IMR-90 (cell line): ENCODE data around the gene ALOX12B. TPM values are rescaled to one million over a fixed set of nuclear protein-coding genes. Genes with fewer than 3 reads are reported as not detected.

Experiments
- ATAC-seq: fragments of 200-7000 bp; cut with Tn5 transposase; 2 replicates; pipeline ENCODE4 v1.9.1; 2020; ENCODE audit warnings: low read depth, mild to moderate bottlenecking, moderate library complexity
- BruUV-seq: library from RNA; stranded (reverse); fragments of 400-500 nt; replicated peaks from 2 replicates; lab custom pipeline; 2021; lab: Mats Ljungman, UMichigan
- CTCF ChIA-PET: fragments of 300-600 bp; formaldehyde crosslinking; extraction: SDS; loops from one replicate; lab custom pipeline; 2021; ENCODE audit warnings: antibody characterized with exemption; lab: Yijun Ruan, JAX
- POLR2A ChIA-PET: fragments of 300-600 bp; sonication (Branson Sonifier 250); formaldehyde crosslinking; loops from one replicate; lab custom pipeline; 2022; ENCODE audit warnings: antibody characterized with exemption; ENCODE audit not compliant: unreplicated experiment; lab: Charles Lee
- DNase-seq: peaks from one replicate; pipeline ENCODE4 v3.0.0; 2013
- H2AFZ ChIP-seq: replicated peaks from 2 replicates; pipeline ENCODE3; 2013; ENCODE audit warnings: low read length, mild to moderate bottlenecking; ENCODE audit not compliant: poor library complexity
- H2AK5ac ChIP-seq: 2 replicates; pipeline ENCODE4 v1.6.1; 2013; ENCODE audit warnings: low read depth, low read length, inconsistent platforms
- H2AK9ac ChIP-seq: replicated peaks from 2 replicates; pipeline ENCODE3; 2013; ENCODE audit warnings: mild to moderate bottlenecking, low read depth, low read length, moderate library complexity; ENCODE audit not compliant: poor library complexity
- H2BK120ac ChIP-seq: 2 replicates; pipeline ENCODE4 v1.6.1; 2013; ENCODE audit warnings: low read depth, low read length, inconsistent platforms
- H2BK15ac ChIP-seq: 3 replicates; pipeline ENCODE4 v1.6.1; 2013; ENCODE audit warnings: low read depth, low read length, inconsistent platforms
- H2BK20ac ChIP-seq: 2 replicates; pipeline ENCODE4 v1.6.1; 2013; ENCODE audit warnings: low read depth, mild to moderate bottlenecking, inconsistent platforms, low read length, moderate library complexity
- H2BK5ac ChIP-seq: 2 replicates; pipeline ENCODE4 v1.6.1; 2013; ENCODE audit warnings: mild to moderate bottlenecking, low read depth, low read length, inconsistent platforms; ENCODE audit not compliant: poor library complexity, severe bottlenecking
- H3K14ac ChIP-seq: replicated peaks from 2 replicates; pipeline ENCODE4 v1.6.1; 2013; ENCODE audit warnings: low read depth, low read length, inconsistent platforms
- H3K18ac ChIP-seq: 2 replicates; pipeline ENCODE4 v1.6.1; 2013; ENCODE audit warnings: low read depth, low read length, control low read depth
- H3K23ac ChIP-seq: 2 replicates; pipeline ENCODE4 v1.6.1; 2013; ENCODE audit warnings: low read depth, low read length, inconsistent platforms
- H3K27ac ChIP-seq: 2 replicates; pipeline ENCODE4 v1.5.1; 2013; ENCODE audit warnings: mild to moderate bottlenecking, control low read depth, low read length; ENCODE audit not compliant: insufficient read depth
- H3K27me3 ChIP-seq: 2 replicates; pipeline ENCODE4 v1.6.1; 2013; ENCODE audit warnings: low read length; ENCODE audit not compliant: control insufficient read depth, insufficient read depth
- H3K36me3 ChIP-seq: 2 replicates; pipeline ENCODE4 v1.6.1; 2013; ENCODE audit warnings: low read length, mixed read lengths; ENCODE audit not compliant: control insufficient read depth, insufficient read depth
- H3K4ac ChIP-seq: 2 replicates; pipeline ENCODE4 v1.6.1; 2013; ENCODE audit warnings: low read depth, low read length, inconsistent platforms
- H3K4me1 ChIP-seq: 2 replicates; pipeline ENCODE4 v1.6.1; 2013; ENCODE audit warnings: low read length, mixed read lengths; ENCODE audit not compliant: control insufficient read depth, insufficient read depth
- H3K4me2 ChIP-seq: 2 replicates; pipeline ENCODE4 v1.6.1; 2013; ENCODE audit warnings: low read depth, mild to moderate bottlenecking, control low read depth, low read length, moderate library complexity
- H3K4me3 ChIP-seq: 2 replicates; pipeline ENCODE4 v1.5.1; 2013; ENCODE audit warnings: low read depth, mild to moderate bottlenecking, control low read depth, low read length, moderate library complexity; ENCODE audit not compliant: insufficient read depth
- H3K56ac ChIP-seq: 2 replicates; pipeline ENCODE4 v1.6.1; 2013; ENCODE audit warnings: low read length, inconsistent platforms; ENCODE audit not compliant: insufficient read depth; ENCODE audit errors: extremely low read depth
- H3K79me1 ChIP-seq, 2 experiments: 2 replicates each; pipeline ENCODE4 v1.6.1; 2013; ENCODE audit warnings: low read length in 2 of 2, inconsistent platforms in 1 of 2, low read depth in 1 of 2
- H3K9ac ChIP-seq: 2 replicates; pipeline ENCODE4 v1.6.1; 2013; ENCODE audit warnings: low read depth, low read length, control low read depth
- H3K9me1 ChIP-seq: 2 replicates; pipeline ENCODE4 v1.6.1; 2013; ENCODE audit warnings: low read length, inconsistent platforms; ENCODE audit not compliant: insufficient read depth
- H3K9me3 ChIP-seq: 2 replicates; pipeline ENCODE4 v1.6.1; 2013; ENCODE audit warnings: low read length; ENCODE audit not compliant: control insufficient read depth, insufficient read depth
- H4K20me1 ChIP-seq: 2 replicates; pipeline ENCODE4 v1.6.1; 2013; ENCODE audit warnings: low read length, inconsistent platforms; ENCODE audit not compliant: insufficient read depth
- H4K5ac ChIP-seq: 2 replicates; pipeline ENCODE4 v1.6.1; 2013; ENCODE audit warnings: mild to moderate bottlenecking, low read depth, low read length, control low read depth
- H4K8ac ChIP-seq, 2 experiments: 2 replicates each; pipeline ENCODE4 v1.6.1; 2013; ENCODE audit warnings: low read depth in 2 of 2, low read length in 2 of 2, control low read depth in 1 of 2, inconsistent platforms in 1 of 2
- H4K91ac ChIP-seq: 2 replicates; pipeline ENCODE4 v1.6.1; 2013; ENCODE audit warnings: low read depth, low read length, inconsistent platforms; ENCODE audit not compliant: insufficient read depth
- CEBPB ChIP-seq: IDR thresholded peaks from 2 replicates; pipeline ENCODE4 v1.6.1; 2012; ENCODE audit warnings: low read depth, low read length, improper control_type of control experiment
- MXI1 ChIP-seq: IDR thresholded peaks from 2 replicates; pipeline ENCODE4 v1.6.1; 2012; ENCODE audit warnings: low read depth, mild to moderate bottlenecking, low read length, moderate library complexity, borderline replicate concordance
- WGBS, 2 experiments: methylation state at CpG; one replicate each; pipeline versions ENCODE4 v1.1.5 to v1.1.7; 2013; ENCODE audit warnings: missing lambda C conversion rate in 2 of 2; ENCODE audit not compliant: insufficient read length in 1 of 2; ENCODE audit errors: extremely low coverage in 2 of 2; 5-methylcytosine and 5-hydroxymethylcytosine counted together
- dilution Hi-C: fragments of 300-500 bp; cut with HindIII; formaldehyde crosslinking; loops from one replicate; pipeline ENCODE4 v1.14.3; 2018; ENCODE audit warnings: low sequenced_read_pairs; ENCODE audit not compliant: unreplicated experiment
- in situ Hi-C: fragments of 300-500 bp; cut with MboI; formaldehyde crosslinking; loops from 3 replicates; pipeline ENCODE4 v1.14.3; 2019; ENCODE audit warnings: low sequenced_read_pairs, inconsistent platforms, mixed read lengths
- intact Hi-C: fragments of 100-400 bp; cut with micrococcal nuclease; formaldehyde crosslinking; loops from 2 replicates; pipeline ENCODE4 v1.10.0; 2022
- polyA plus RNA-seq, 3 experiments: library from polyadenylated mRNA; depleted of rRNA; stranded (reverse); fragments of >200 nt; gene quantifications; 2 replicates each; pipeline ENCODE4 v1.2.3, GENCODE V29; 2012; ENCODE audit warnings: low replicate concordance in 1 of 3
- total RNA-seq: library from RNA; depleted of rRNA; stranded (reverse); fragments of >200 nt; gene quantifications from 2 replicates; pipeline ENCODE4 v1.2.3, GENCODE V29; 2012

ALOX12B gene
- total and polyA plus RNA-seq, 2 of the 4 experiments (the other 2 are of a cell fraction), result not detected

DNA sequence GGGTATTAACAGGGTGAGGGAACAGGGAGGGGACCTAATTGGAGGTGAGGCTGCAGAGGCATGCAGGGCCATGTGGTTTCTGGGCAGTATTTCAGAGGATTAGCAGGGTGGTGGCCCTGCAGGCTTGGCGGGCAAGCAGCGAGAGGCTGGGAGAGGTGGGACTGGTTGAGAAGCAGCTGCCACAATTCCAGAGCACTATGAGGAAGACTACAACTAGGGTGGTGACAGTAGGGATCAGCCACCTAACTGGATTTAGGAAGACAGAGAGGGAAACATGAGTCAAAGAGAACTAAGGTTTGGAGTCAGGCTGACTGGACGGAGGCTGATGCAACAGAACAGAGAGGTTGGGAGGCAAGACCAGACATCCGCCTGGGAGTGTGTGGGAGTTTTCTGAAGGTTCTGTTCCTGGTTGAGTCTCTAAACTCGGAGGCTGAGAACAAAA is 18.5 kb upstream of the ALOX12B start:
- 0 out of 2 replicates have a peak overlapping the region, but pooled peaks have one; percentile 6 for H4K91ac ChIP-seq
- no peak overlapping the region for H2AFZ ChIP-seq
- no peak overlapping the region for H3K18ac ChIP-seq
- BruUV-seq, result no TSS peak
- WGBS, 2 experiments, result 42% methylated on average over 5 of the region's 5 CpGs; no CpG with 5 or more reads in 1 of the 2 experiments
- no peak overlapping the region for H2BK15ac ChIP-seq
- H3K27ac ChIP-seq, result no peak overlapping the region
- ChIA-PET POLR2A (no interaction called here), CTCF (no interaction called here)
- H3K56ac ChIP-seq, result no peak overlapping the region
- peaks cover 2% of the 10 kb centered on the region; the same call in 1 of the 2 replicates for H3K4me1 ChIP-seq
- H4K20me1 ChIP-seq, result no peaks in the 10 kb centered on the region
- ATAC-seq (no peak), DNase-seq (no peak)
- no peak overlapping the region for H2BK5ac ChIP-seq
- H2BK120ac ChIP-seq, result no peak overlapping the region; the same call in 1 of the 2 replicates
- intact Hi-C loops, result no loop called here
- no peak overlapping the region for H4K8ac ChIP-seq
- no peaks in the 10 kb centered on the region for H3K36me3 ChIP-seq
- H3K9me1 ChIP-seq, result no peaks in the 10 kb centered on the region
- H3K79me1 ChIP-seq, result no peaks in the 10 kb centered on the region
- H4K5ac ChIP-seq, result no peak overlapping the region
- H3K4ac ChIP-seq, result no peak overlapping the region
- no peak overlapping the region for H3K4me3 ChIP-seq
- H3K23ac ChIP-seq, result no peak overlapping the region
- H2BK20ac ChIP-seq, result no peak overlapping the region; the same call in 1 of the 2 replicates
- dilution Hi-C loops, result loop anchor here (25.0 kb wide), 1 partner anchor 131 kb away; the partner anchor contains the start of genes CTC1 and PFAS
- peaks cover 51% of the 10 kb centered on the region for H3K27me3 ChIP-seq
- no peak overlapping the region for H2AK9ac ChIP-seq
- H2AK5ac ChIP-seq, result no peak overlapping the region
- no peak overlapping the region for H3K14ac ChIP-seq
- H3K4me2 ChIP-seq, result no peak overlapping the region
- in situ Hi-C loops, result no loop called here
- TF ChIP-seq CEBPB (peak; percentile 34; the same call in 1 of the 2 replicates), MXI1 (no peak)
- H3K9ac ChIP-seq, result no peak overlapping the region
- no peaks in the 10 kb centered on the region for H3K9me3 ChIP-seq
